ENCODE results near the gene KBTBD2. TPM values are rescaled to one million over a fixed set of nuclear protein-coding genes. Genes with fewer than 3 reads are reported as not detected.
"Not testable (repeated sequence)": the region's sequence is repeated elsewhere in the genome, so short reads cannot be mapped to it uniquely, and the experiment has no call there.

Gene KBTBD2
- total RNA-seq, 1 donor from 2014 or later, result 39.7 TPM

GRCh38 chr7:32901629-32902028, 10.1 kb upstream of the KBTBD2 start:
- no peaks in the 10 kb centered on the region for H3K36me3 Mint-ChIP-seq (ENCODE audit: low read depth)
- no peak overlapping the region for H3K4me3 Mint-ChIP-seq
- TF ChIP-seq CTCF (IDR thresholded peaks at IDR 0.05), result no peak
- H3K27me3 Mint-ChIP-seq, result no peaks in the 10 kb centered on the region
- ChIA-PET POLR2A (interaction anchor here (1.3 kb wide), 1 partner anchor 10 kb away, joined by 5 read pairs; the partner anchor contains the start of gene KBTBD2), CTCF (no interaction called here)
- ATAC-seq (ENCODE audit: low read depth) (no peak), DNase-seq (no peak)
- peaks cover 7% of the 10 kb centered on the region for H3K4me1 Mint-ChIP-seq
- H3K9me3 Mint-ChIP-seq, result no peaks in the 10 kb centered on the region
- no peak overlapping the region for H3K27ac Mint-ChIP-seq
- intact Hi-C loops (cut with micrococcal nuclease), result no loop called here

GRCh38 chr7:32900433-32900995, 9.0 kb upstream of the KBTBD2 start:
- POLR2A ChIA-PET, result interaction anchor here (0.6 kb wide), 1 partner anchor 9 kb away, joined by 3 read pairs; the partner anchor contains the start of gene KBTBD2

GRCh38 chr7:32897376-32897775, 5.8 kb upstream of the KBTBD2 start:
- H3K4me3 Mint-ChIP-seq; ATAC-seq (ENCODE audit: low read depth); DNase-seq; POLR2A ChIA-PET; H3K36me3 Mint-ChIP-seq (ENCODE audit: low read depth); H3K9me3 Mint-ChIP-seq; intact Hi-C loops (cut with micrococcal nuclease); CTCF ChIA-PET; H3K27ac Mint-ChIP-seq; H3K27me3 Mint-ChIP-seq: not testable (repeated sequence)
- H3K4me1 Mint-ChIP-seq, result peaks cover 12% of the 10 kb centered on the region

More at GRCh38 chr7:32900433-32900995, 9.0 kb upstream of the KBTBD2 start:
- ATAC-seq (ENCODE audit: low read depth), result no peak
- H3K4me3 Mint-ChIP-seq, result no peak overlapping the region
- H3K36me3 Mint-ChIP-seq (ENCODE audit: low read depth), result no peaks in the 10 kb centered on the region
- CTCF ChIA-PET, result no interaction called here
- no peaks in the 10 kb centered on the region for H3K9me3 Mint-ChIP-seq
- H3K27ac Mint-ChIP-seq, result no peak overlapping the region
- no peak for DNase-seq
- peaks cover 6% of the 10 kb centered on the region for H3K4me1 Mint-ChIP-seq
- intact Hi-C loops (cut with micrococcal nuclease), result no loop called here
- TF ChIP-seq CTCF (IDR thresholded peaks at IDR 0.05), result no peak
- no peaks in the 10 kb centered on the region for H3K27me3 Mint-ChIP-seq

GRCh38 chr7:32896564-32897347, 5.2 kb upstream of the KBTBD2 start:
- CTCF ChIA-PET, result no interaction called here
- ATAC-seq (ENCODE audit: low read depth), result no peak
- Mint-ChIP-seq H3K9me3 (no peaks in the 10 kb centered on the region), H3K27me3 (no peaks in the 10 kb centered on the region), H3K4me1 (peaks cover 16% of the 10 kb centered on the region), H3K36me3 (ENCODE audit: low read depth) (peaks cover 5% of the 10 kb centered on the region), H3K4me3 (no peak overlapping the region), H3K27ac (no peak overlapping the region)
- DNase-seq, result no peak
- POLR2A ChIA-PET, result interaction anchor here (0.6 to 0.7 kb wide), 2 partner anchors 11 to 216 kb away, joined by 3 to 5 read pairs; no protein-coding TSS in a partner anchor
- intact Hi-C loops (cut with micrococcal nuclease), result no loop called here
- TF ChIP-seq CTCF (IDR thresholded peaks at IDR 0.05), result no peak

GRCh38 chr7:32894171-32894570, 2.6 kb upstream of the KBTBD2 start:
- ChIA-PET CTCF (interaction anchor here (2.4 to 4.0 kb wide), 2 partner anchors 49 to 214 kb away, joined by 12 to 17 read pairs; partner anchors contain the start of gene RP9), POLR2A (interaction anchor here (0.9 to 4.0 kb wide), 5 partner anchors 12 to 168 kb away, joined by 3 to 35 read pairs (median 10); partner anchors contain the start of gene NT5C3A)
- TF ChIP-seq CTCF (IDR thresholded peaks at IDR 0.05), result no peak
- no peak for ATAC-seq (ENCODE audit: low read depth)
- Mint-ChIP-seq H3K4me1 (peaks cover 34% of the 10 kb centered on the region), H3K9me3 (no peaks in the 10 kb centered on the region), H3K27me3 (no peaks in the 10 kb centered on the region), H3K4me3 (no peak overlapping the region), H3K27ac (no peak overlapping the region), H3K36me3 (ENCODE audit: low read depth) (peaks cover 10% of the 10 kb centered on the region)
- DNase-seq, result no peak
- intact Hi-C loops (cut with micrococcal nuclease), result loop anchor here (5.0 kb wide), 1 partner anchor 167 kb away; no protein-coding TSS in a partner anchor
